ENCODE results near the gene NSUN5. TPM values are rescaled to one million over a fixed set of nuclear protein-coding genes. Genes with fewer than 3 reads are reported as not detected.
"Not testable (repeated sequence)": the region's sequence is repeated elsewhere in the genome, so short reads cannot be mapped to it uniquely, and the experiment has no call there.

NSUN5 gene
- total RNA-seq, 1 donor from 2014 or later = 22.1 TPM

- ATAC-seq = not testable (repeated sequence)
Observed at GRCh38 chr7:73267813-73268212, 40.8 kb downstream of the NSUN5 start.

- peak; percentile 87 for ATAC-seq
Observed at GRCh38 chr7:73266719-73267368, 41.8 kb downstream of the NSUN5 start.

- peak; percentile 25 for ATAC-seq
Observed at GRCh38 chr7:73262416-73262815, 46.2 kb downstream of the NSUN5 start.

Other genes with a start within 250 kb of the NSUN5 start
- gene SPDYE9, start 222.8 kb downstream of the NSUN5 start, total RNA-seq = not detected
- gene TRIM50, start 19.3 kb upstream of the NSUN5 start, total RNA-seq = not detected
- not detected for gene FKBP6, start 19.3 kb upstream of the NSUN5 start, total RNA-seq
- gene FZD9, start 125.0 kb upstream of the NSUN5 start, total RNA-seq = 0.24 TPM
- gene BAZ1B, start 213.5 kb upstream of the NSUN5 start, total RNA-seq = 22.3 TPM
- gene BCL7B, start 248.9 kb upstream of the NSUN5 start, total RNA-seq = 34.8 TPM